ENCODE data around the gene IQSEC2. TPM values are rescaled to one million over a fixed set of nuclear protein-coding genes. Genes with fewer than 3 reads are reported as not detected.

Gene IQSEC2
- total and polyA plus RNA-seq, 9 of the 15 experiments (the other 6 are each of a cell fraction or from before 2014, with no cell fraction given): 2.7 to 41.8 (median 20.1) TPM

DNA sequence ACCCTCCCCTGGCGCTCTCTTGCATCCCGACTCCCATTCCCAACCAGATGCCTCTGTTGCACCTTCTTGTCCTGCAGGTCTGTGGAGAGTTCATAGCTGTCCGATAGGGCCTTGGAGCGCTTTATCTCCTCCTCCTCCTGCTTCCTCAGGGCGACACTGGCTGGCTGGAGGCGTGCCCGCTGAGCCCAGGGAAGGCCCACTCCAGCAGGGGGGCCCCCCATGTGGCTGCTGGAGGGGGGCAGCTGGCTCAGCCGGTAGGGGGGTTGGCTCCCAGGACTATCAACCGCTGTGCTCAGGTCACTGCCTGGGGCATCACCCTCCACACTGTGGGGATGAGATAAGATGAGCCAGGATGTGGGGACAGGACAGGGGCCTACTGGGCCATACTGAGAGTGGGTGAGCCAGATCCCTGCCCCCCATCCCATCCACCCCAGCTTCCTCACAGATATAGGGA lies 25.6 kb downstream of the IQSEC2 start (continued):
- TF ChIP-seq ZBTB33 (CRISPR knock-in tag; IDR thresholded peaks at IDR 0.05) (no peak; the same call in 1 of the 2 replicates), ELF2 (CRISPR knock-in tag; IDR thresholded peaks at IDR 0.05) (no peak), EZH2 (IDR thresholded peaks at IDR 0.05; ENCODE audit: borderline replicate concordance, low read depth, low read length) (no peak), TBL1XR1 (IDR thresholded peaks at IDR 0.05; ENCODE audit: low read length in 2 of 2) (peak; percentile 62 to 82; a peak in 3 of 4 replicates), MAFG (tag; conservative IDR thresholded peaks at IDR 0.05) (no peak), ETV1 (tag; conservative IDR thresholded peaks at IDR 0.05; ENCODE audit: low read depth) (peak; percentile 38; the same call in 1 of the 2 replicates), SMAD4 (CRISPR knock-in tag; conservative IDR thresholded peaks at IDR 0.05) (peak; percentile 88), MYC (IDR thresholded peaks at IDR 0.05; ENCODE audit: low read depth, low read length) (peak; percentile 55; the same call in 1 of the 2 replicates), MYC (CRISPR knock-in tag; IDR thresholded peaks at IDR 0.05; ENCODE audit: borderline replicate concordance, low read depth) (no peak), ATF6 (CRISPR knock-in tag; IDR thresholded peaks at IDR 0.05) (no peak), LEF1 (IDR thresholded peaks at IDR 0.05) (peak; percentile 67; the same call in 1 of the 2 replicates), CREBBP (IDR thresholded peaks at IDR 0.05; ENCODE audit: low read depth, low read length) (no peak), HDAC3 (IDR thresholded peaks at IDR 0.05; ENCODE audit: borderline replicate concordance, partially characterized antibody) (peak; percentile 66), NCOA6 (IDR thresholded peaks at IDR 0.05) (no peak)
- TF ChIP-seq, protein P1, sequence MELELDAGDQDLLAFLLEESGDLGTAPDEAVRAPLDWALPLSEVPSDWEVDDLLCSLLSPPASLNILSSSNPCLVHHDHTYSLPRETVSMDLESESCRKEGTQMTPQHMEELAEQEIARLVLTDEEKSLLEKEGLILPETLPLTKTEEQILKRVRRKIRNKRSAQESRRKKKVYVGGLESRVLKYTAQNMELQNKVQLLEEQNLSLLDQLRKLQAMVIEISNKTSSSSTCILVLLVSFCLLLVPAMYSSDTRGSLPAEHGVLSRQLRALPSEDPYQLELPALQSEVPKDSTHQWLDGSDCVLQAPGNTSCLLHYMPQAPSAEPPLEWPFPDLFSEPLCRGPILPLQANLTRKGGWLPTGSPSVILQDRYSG (tag; conservative IDR thresholded peaks at IDR 0.05; ENCODE audit: low read depth): no peak

Measured in K562 (cell line).